Mononuclear cell (primary cell): ENCODE results near the gene KIF18A. TPM values are rescaled to one million over a fixed set of nuclear protein-coding genes. Genes with fewer than 3 reads are reported as not detected.

Experiments used
- H3K27me3 ChIP-seq: 2 replicates; pipeline ENCODE4 v1.6.0; 2011; ENCODE audit warnings: low read length, control low read depth; ENCODE audit not compliant: insufficient read depth
- H3K4me1 ChIP-seq: 2 replicates; pipeline ENCODE4 v1.5.1; 2011; ENCODE audit warnings: mild to moderate bottlenecking, low read length, control low read depth; ENCODE audit not compliant: insufficient read depth
- H3K4me3 ChIP-seq: 2 replicates; pipeline ENCODE4 v1.5.1; 2011; ENCODE audit warnings: mild to moderate bottlenecking, low read length, moderate library complexity
- H3K9me3 ChIP-seq: 2 replicates; pipeline ENCODE4 v1.5.1; 2011; ENCODE audit warnings: low read depth, mild to moderate bottlenecking, control low read depth, low read length
- total RNA-seq: library from RNA; depleted of rRNA; stranded (reverse); fragments of >200 nt; gene quantifications from one replicate; pipeline ENCODE4 v1.2.3, GENCODE V29; 2012

Gene KIF18A
- total RNA-seq, 1 donor: 6.2 TPM

GRCh38 chr11:28038775-28039174 is 69.2 kb downstream of the KIF18A start:
- Histone ChIP-seq H3K4me3 (no peak overlapping the region), H3K9me3 (no peaks in the 10 kb centered on the region), H3K4me1 (no peaks in the 10 kb centered on the region), H3K27me3 (no peaks in the 10 kb centered on the region)

- no peaks in the 10 kb centered on the region for H3K9me3 ChIP-seq
- H3K4me3 ChIP-seq: no peak overlapping the region
- no peaks in the 10 kb centered on the region for H3K27me3 ChIP-seq
- no peaks in the 10 kb centered on the region for H3K4me1 ChIP-seq
These were observed 81.2 kb downstream of the KIF18A start for GRCh38 chr11:28026634-28027290.

DNA sequence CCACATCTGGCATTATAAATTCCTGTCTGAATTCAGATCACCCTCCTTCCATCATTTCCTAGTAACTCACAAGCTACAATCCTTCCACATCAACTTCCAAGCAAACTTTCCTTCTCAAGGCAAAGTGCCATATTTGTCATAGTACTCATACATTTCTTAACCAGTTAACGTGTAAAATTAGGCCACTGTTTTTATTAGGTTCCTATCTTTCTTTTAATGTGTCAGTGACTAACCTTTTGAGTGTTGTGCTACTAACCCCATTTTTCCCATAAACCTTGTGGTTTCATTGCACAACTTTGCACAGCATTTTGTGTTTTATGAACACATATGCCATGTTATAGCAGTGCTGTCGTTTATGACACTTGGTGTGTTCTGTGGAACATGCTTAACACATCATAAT is 90.1 kb downstream of the KIF18A start:
- no peaks in the 10 kb centered on the region for H3K9me3 ChIP-seq
- no peaks in the 10 kb centered on the region for H3K27me3 ChIP-seq
- H3K4me1 ChIP-seq: no peaks in the 10 kb centered on the region
- H3K4me3 ChIP-seq: no peak overlapping the region

DNA sequence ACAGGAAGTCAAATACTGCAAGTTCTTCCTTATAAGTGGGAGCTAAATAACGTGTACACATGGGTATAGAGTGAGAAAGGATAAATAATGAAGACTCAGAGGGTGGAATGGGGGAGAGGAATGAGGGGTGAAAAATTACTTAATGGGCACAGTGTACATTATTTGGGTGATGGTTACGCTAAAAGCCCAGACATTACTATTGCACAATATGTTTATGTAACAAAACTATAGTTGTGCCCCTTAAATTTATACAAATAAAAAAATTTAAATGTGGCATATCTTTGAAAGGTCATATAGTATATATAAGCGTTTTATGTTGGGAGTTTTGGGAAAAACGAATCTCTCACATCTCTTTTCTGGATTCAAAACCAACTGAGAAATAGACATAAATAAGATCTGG is 96.1 kb downstream of the KIF18A start:
- Histone ChIP-seq H3K4me1 (no peaks in the 10 kb centered on the region), H3K27me3 (no peaks in the 10 kb centered on the region), H3K9me3 (no peaks in the 10 kb centered on the region), H3K4me3 (no peak overlapping the region)

DNA sequence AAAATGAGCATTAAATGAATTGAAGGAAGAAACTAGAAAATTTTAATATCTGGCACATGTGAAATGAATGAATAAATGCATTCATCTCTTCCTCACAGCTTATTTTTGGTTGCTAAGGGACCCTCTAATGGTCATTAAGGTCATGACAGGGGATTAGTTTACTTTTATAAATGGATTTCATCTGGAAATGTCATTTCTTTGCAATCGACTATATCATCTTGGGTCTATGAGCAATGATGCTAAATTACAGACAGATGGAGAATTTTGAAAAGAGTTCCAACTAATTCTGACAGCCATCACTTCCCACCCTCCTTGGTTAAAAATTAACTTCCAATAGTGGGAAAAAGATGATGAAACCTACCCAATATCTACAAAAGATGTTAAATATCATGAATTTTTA is 98.0 kb downstream of the KIF18A start:
- no peak overlapping the region for H3K4me3 ChIP-seq
- no peaks in the 10 kb centered on the region for H3K9me3 ChIP-seq
- H3K27me3 ChIP-seq: no peaks in the 10 kb centered on the region
- H3K4me1 ChIP-seq: no peaks in the 10 kb centered on the region

DNA sequence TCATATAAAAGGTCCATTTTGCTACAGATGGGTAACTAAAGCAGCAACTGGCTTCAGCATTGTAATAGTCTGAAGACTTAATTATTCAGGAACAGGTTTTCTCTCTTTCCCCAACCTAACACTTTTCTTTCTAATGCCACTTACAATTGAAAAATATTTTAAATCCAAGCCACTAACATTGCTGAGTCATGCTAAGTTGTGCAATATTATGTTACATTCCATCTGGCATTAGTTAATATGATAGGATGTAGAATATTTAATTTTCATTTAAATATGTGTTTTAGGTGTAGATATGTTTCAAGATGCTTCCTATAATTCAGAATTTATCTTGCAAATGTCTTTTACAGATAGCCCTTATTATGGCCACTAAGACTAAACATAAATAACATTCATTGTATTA is 98.6 kb downstream of the KIF18A start:
- Histone ChIP-seq H3K4me1 (no peaks in the 10 kb centered on the region), H3K4me3 (no peak overlapping the region), H3K9me3 (no peaks in the 10 kb centered on the region), H3K27me3 (no peaks in the 10 kb centered on the region)

GRCh38 chr11:28003615-28004014 is 104.3 kb downstream of the KIF18A start:
- Histone ChIP-seq H3K9me3 (peaks cover 22% of the 10 kb centered on the region), H3K27me3 (no peaks in the 10 kb centered on the region), H3K4me3 (no peak overlapping the region), H3K4me1 (no peaks in the 10 kb centered on the region)

GRCh38 chr11:27998552-27998951 is 109.4 kb downstream of the KIF18A start:
- Histone ChIP-seq H3K4me1 (no peaks in the 10 kb centered on the region), H3K27me3 (no peaks in the 10 kb centered on the region), H3K9me3 (peaks cover 22% of the 10 kb centered on the region), H3K4me3 (no peak overlapping the region)

DNA sequence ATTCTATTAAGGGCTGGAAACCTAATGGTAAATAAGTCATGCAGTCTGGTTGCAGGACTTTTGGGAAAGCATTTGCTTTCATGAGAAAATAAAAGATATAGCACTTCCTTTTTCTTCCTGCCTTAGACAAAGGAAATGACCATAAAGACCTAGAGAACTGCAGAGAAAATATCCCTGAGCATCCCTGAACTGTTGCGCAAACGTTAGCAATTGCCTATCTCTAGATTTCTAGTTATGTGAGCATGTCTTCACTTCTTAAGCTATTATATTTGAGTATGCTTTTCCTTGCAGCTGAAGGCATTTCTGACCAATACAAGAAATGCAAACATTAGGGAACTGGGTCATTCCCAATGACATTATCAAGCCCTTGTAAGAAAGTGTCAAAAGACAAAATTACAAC is 110.6 kb downstream of the KIF18A start:
- Histone ChIP-seq H3K9me3 (peaks cover 11% of the 10 kb centered on the region), H3K4me1 (no peaks in the 10 kb centered on the region), H3K27me3 (no peaks in the 10 kb centered on the region), H3K4me3 (no peak overlapping the region)

GRCh38 chr11:27996066-27996465 is 111.9 kb downstream of the KIF18A start:
- Histone ChIP-seq H3K4me1 (no peaks in the 10 kb centered on the region), H3K4me3 (no peak overlapping the region), H3K9me3 (peaks cover 11% of the 10 kb centered on the region), H3K27me3 (no peaks in the 10 kb centered on the region)

DNA sequence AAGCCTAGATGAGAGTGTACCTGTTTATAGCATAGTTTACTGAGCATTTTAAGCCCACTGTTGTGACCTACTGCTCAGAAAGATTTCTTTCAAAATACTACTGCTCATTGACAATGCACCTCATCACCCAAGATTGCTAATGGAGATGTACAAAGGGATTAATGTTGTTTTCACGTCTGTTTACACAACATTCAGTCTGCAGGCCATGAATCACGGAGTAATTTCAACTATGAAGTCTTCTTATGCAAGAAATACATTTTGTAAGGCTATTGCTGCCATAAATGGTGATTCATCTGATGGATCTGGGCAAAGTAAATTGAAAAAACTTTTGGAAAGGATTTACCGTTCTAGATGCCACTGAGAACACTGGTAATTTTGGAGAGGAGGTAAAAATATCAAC is 112.9 kb downstream of the KIF18A start:
- peaks cover 11% of the 10 kb centered on the region for H3K9me3 ChIP-seq
- no peak overlapping the region for H3K4me3 ChIP-seq
- H3K27me3 ChIP-seq: no peaks in the 10 kb centered on the region
- no peaks in the 10 kb centered on the region for H3K4me1 ChIP-seq

DNA sequence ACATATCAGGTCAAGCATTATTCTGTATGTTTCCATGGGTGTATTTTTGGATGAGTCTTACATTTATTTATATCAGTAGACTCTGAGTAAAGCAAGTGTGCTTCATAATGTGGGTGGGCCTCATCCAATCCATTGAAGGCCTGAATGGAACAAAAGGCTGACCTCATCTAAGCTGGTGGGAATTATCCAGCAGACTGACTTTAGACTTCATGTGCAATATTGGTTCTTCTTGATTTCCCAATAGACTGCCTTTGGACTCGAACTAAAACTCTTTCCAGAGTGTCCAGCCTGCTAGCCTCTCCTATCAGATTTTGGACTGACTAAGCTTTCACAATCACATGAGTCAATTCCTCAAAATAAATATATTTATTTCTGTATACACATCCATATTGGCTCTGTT is 116.2 kb downstream of the KIF18A start:
- H3K4me3 ChIP-seq: no peak overlapping the region
- H3K27me3 ChIP-seq: no peaks in the 10 kb centered on the region
- H3K4me1 ChIP-seq: no peaks in the 10 kb centered on the region
- no peaks in the 10 kb centered on the region for H3K9me3 ChIP-seq

DNA sequence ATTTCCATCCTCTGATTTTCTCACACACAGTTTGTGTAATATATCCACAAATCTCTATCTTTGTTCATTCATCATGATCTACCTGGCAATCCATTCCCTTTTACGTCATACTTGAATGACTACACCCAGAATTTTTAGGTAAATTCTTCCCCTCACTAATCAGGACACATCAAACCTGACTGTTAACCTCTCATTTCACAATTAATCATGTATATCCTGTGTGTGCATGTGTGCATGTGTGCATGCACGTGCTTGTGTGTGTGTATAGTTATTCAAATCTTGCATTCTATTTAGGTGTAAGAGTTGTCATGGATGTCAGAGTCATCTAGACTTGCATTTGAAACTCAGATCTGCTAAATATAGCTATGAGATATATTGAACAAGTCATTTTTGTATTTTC is 130.4 kb downstream of the KIF18A start:
- H3K4me3 ChIP-seq: no peak overlapping the region
- H3K27me3 ChIP-seq: no peaks in the 10 kb centered on the region
- no peaks in the 10 kb centered on the region for H3K4me1 ChIP-seq
- H3K9me3 ChIP-seq: no peaks in the 10 kb centered on the region

GRCh38 chr11:27977031-27977430 is 130.9 kb downstream of the KIF18A start:
- no peaks in the 10 kb centered on the region for H3K4me1 ChIP-seq
- no peaks in the 10 kb centered on the region for H3K9me3 ChIP-seq
- no peaks in the 10 kb centered on the region for H3K27me3 ChIP-seq
- H3K4me3 ChIP-seq: no peak overlapping the region

DNA sequence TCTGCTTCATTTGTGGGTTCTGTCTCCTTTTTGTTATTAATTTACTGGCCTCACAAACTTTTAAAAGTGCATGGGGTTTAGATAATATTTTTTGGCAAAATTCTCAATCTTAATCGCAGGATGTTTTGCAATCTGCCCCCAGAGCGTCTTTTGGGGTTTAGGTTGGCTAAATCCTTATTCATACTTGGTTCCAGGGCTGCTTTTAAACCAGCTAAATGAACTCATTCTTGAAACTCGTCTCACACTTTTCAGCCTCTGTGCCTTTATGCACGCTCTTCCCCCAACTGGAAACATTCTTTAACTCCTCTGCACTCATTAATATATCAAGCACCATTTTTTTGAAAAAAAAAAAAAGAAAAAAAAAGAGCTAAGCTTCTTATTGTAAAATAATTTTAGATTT is 131.7 kb downstream of the KIF18A start:
- Histone ChIP-seq H3K4me1 (no peaks in the 10 kb centered on the region), H3K9me3 (no peaks in the 10 kb centered on the region), H3K4me3 (no peak overlapping the region), H3K27me3 (no peaks in the 10 kb centered on the region)

GRCh38 chr11:27973851-27974536 is 134.0 kb downstream of the KIF18A start:
- Histone ChIP-seq H3K4me3 (no peak overlapping the region), H3K9me3 (no peaks in the 10 kb centered on the region), H3K27me3 (no peaks in the 10 kb centered on the region), H3K4me1 (no peaks in the 10 kb centered on the region)
